Measurements from ENCODE around the gene TRIM41.
"Not testable (repeated sequence)": the region's sequence is repeated elsewhere in the genome, so short reads cannot be mapped to it uniquely, and the experiment has no call there.

TRIM41 gene

DNA sequence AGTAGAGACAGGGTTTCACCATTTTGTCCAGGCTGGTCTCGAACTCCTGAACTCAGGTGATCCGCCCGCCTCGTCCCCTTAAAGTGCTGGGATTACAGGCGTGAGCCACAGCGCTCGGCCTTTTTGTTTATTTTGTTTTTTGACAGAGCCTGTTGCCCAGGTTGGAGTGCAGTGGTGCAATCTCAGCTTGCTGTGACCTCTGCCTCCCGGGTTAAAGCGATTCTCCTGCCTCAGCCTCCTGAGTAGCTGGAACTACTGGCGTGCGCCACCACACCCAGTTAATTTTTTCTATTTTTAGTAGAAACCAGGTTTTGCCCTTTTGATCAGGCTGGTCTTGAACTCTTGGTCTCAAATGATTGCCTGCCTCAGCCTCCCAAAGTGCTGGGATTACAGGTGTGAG, 12.9 kb upstream of the TRIM41 start:
- not testable (repeated sequence) for DNase-seq (ENCODE audit: low read depth in 2 of 2)

- not testable (repeated sequence) for DNase-seq (ENCODE audit: low read depth in 2 of 2)
Observed at GRCh38 chr5:181210698-181211097, 12.4 kb upstream of the TRIM41 start.

GRCh38 chr5:181211208-181211607, 11.9 kb upstream of the TRIM41 start:
- DNase-seq (ENCODE audit: low read depth in 2 of 2), result no peak

DNA sequence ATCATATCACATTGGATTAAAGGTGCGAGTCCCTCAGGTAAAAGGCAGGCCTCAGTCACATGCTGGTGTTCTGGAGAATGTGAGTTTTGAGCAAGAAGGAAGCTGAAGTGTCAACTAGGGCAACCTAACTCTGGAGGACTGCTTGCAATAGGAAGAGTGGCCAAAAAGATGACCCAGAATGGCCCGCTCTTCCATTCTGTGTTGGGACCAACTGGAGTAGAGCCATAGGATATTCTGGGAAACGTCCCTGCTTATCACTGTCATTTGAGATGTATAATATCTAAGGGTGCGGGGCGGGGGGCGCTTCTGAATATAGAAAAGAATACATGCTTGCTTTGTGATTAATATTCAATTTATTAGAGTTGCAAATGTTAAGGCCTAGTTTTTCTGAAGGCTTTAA, 11.0 kb upstream of the TRIM41 start:
- DNase-seq (ENCODE audit: low read depth in 2 of 2), result no peak

DNA sequence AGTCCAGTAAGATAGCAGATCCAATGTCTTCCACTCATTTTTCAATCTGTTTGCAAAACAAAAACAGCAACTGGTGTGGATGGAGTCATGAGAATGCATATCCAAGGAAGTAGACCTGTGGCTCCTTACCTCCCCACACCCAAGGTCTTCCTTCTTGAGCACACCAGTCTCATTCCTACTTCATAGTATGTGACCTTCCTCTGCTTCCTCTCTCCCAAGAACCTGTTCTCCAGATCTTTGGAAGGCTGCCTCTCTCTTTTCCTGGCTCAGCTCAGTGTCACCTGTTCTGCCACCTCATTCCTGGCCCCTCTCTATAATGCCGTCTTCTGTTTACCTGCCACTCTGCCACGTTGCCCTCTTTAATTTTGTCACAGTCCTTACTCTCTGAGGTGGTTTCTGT, 10.1 kb upstream of the TRIM41 start:
- DNase-seq (ENCODE audit: low read depth in 2 of 2), result no peak

DNA sequence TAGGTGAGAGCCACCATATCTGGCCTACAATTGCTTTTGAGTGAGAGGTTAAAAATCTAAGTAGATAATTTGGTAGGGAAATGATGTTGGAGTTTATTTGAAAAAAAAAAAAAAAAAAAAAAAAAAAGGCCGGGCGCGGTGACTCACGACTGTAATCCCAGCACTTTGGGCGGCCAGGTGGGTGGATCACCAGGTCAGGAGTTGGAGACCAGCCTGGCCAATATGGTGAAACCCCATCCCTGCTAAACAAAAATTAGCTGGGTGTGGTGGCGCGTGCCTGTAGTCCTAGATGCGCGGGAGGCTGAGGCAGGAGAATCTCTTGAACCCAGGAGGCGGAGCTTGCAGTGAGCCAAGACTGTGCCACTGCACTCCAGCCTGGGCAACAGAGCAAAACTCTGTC, 8.8 kb upstream of the TRIM41 start:
- DNase-seq (ENCODE audit: low read depth in 2 of 2), result not testable (repeated sequence)

- no peak for DNase-seq (ENCODE audit: low read depth in 2 of 2)
Observed at GRCh38 chr5:181215997-181216989, 6.8 kb upstream of the TRIM41 start.

GRCh38 chr5:181217111-181217802, 5.8 kb upstream of the TRIM41 start:
- DNase-seq (ENCODE audit: low read depth in 2 of 2), result no peak

DNA sequence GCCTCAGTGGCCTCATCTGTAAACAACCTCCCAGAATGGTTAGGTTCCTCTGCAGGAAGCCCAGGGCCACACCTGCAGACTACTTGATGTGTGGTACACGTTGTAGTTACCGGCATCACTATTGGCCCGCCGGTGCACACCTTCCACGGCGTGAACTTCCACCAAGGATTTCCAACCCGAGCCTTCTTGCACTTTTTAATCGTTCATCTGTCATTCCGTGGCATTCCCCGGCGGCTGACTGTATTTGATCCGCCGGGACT, 5.3 kb upstream of the TRIM41 start:
- no peak for DNase-seq (ENCODE audit: low read depth in 2 of 2)

GRCh38 chr5:181218795-181219124, 4.3 kb upstream of the TRIM41 start:
- no peak for DNase-seq (ENCODE audit: low read depth in 2 of 2)

- no peak for DNase-seq (ENCODE audit: low read depth in 2 of 2)
Observed at GRCh38 chr5:181219262-181220177, 3.6 kb upstream of the TRIM41 start.

GRCh38 chr5:181220178-181220515, 2.9 kb upstream of the TRIM41 start:
- no peak for DNase-seq (ENCODE audit: low read depth in 2 of 2)

GRCh38 chr5:181221105-181221791, 1.8 kb upstream of the TRIM41 start:
- no peak for DNase-seq (ENCODE audit: low read depth in 2 of 2)

DNA sequence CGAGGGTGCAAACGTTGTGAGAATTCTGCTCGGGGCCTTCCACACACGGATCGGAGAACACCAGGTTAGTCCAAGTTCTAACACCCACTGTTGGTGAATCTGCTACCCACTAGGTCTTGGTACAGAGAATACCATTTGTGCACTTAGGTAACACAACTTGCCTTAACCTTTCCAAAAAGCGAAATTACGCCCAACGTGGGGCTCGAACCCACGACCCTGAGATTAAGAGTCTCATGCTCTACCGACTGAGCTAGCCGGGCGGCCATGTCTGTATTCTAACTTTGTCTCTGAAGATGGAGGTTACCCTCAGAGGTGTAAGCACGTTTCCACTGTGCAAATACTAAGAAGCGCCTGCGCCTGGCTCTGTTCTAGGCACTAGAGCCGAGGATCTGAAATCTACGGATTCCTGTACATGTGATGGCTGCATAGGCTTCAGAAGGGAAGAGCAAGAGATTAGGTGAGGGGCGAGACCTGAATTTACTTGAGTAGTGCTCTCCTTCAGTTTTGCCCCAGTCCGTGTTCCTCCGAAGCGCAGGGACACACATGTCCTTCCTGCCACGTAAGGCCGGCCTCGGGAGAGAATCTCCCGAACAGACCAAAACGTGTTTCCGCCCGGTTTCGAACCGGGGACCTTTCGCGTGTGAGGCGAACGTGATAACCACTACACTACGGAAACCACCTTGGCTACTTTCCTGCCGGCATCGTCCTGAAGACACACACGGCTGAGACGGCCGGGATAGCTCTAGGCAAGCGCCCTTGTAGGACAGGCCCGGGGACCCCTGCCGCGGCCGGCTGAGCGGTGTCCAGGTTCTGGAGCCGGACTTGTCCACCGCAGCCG, 1.1 kb upstream of the TRIM41 start:
- DNase-seq (ENCODE audit: low read depth in 2 of 2), result peak; percentile 93 to 94

DNA sequence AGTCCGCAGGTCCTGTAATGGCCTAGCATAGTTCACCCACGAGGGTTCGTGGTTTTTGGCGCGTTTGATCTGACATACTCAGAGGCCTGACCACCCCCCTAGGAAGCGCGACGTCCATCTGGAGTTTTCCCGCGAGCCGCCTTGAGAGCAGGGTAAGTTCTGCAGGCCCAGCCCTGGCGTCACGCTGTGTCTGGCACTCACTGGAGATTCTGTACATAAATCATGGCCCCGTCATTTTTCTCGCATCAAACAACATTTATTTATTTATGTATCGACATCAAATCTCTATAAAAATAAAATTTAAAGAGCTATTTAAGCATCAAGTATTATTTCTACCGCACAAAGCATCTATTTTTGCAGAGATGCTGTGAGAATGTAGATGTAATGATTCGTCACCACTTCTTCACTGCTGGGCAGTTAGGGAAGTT, 437 bp upstream of the TRIM41 start:
- DNase-seq (ENCODE audit: low read depth in 2 of 2), result no peak

DNA sequence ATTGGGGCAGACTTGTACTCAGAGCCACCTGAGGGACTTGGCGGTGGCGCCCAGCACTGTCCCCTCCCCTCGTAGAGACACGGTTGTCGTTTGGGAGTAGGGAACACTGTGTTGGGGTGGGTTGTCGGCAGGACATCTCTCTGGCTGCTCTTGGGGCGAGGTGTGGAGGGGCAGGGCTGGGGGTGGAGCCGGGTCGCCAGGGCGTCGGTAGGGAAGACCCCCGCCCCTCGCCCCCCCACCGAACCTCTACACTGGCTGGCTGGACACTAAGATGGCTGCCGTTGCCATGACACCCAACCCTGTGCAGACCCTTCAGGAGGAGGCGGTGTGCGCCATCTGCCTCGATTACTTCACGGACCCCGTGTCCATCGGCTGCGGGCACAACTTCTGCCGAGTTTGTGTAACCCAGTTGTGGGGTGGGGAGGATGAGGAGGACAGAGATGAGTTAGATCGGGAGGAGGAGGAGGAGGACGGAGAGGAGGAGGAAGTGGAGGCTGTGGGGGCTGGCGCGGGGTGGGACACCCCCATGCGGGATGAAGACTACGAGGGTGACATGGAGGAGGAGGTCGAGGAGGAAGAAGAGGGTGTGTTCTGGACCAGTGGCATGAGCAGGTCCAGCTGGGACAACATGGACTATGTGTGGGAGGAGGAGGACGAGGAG, 778 bp downstream of the TRIM41 start:
- no peak for DNase-seq (ENCODE audit: low read depth in 2 of 2)

GRCh38 chr5:181224390-181225229, 1.5 kb downstream of the TRIM41 start:
- no peak for DNase-seq (ENCODE audit: low read depth in 2 of 2)

DNA sequence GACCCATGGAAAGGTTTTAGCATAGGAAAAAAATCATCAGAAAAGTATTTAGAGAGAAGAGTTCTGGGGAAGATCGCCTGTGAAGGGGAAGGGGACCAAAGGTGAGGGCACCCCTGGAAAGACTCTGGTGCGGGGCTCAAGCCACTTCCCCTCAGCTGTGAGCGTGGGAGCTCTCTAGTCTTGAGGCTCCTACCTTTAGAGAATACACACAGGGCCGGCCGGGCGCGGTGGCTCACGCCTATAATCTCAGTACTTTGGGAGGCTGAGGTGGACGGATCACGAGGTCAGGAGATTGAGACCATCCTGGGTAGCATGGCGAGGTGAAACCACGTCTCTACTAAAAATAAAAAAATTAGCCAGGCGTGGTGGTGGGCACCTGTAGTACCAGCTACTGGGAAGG, 6.9 kb downstream of the TRIM41 start:
- DNase-seq (ENCODE audit: low read depth in 2 of 2), result no peak

GRCh38 chr5:181230551-181230950, 7.5 kb downstream of the TRIM41 start:
- DNase-seq (ENCODE audit: low read depth in 2 of 2), result no peak
